ENCODE results near the gene OR4Q2.
"Not testable (repeated sequence)": the region's sequence is repeated elsewhere in the genome, so short reads cannot be mapped to it uniquely, and the experiment has no call there.

OR4Q2 gene

DNA sequence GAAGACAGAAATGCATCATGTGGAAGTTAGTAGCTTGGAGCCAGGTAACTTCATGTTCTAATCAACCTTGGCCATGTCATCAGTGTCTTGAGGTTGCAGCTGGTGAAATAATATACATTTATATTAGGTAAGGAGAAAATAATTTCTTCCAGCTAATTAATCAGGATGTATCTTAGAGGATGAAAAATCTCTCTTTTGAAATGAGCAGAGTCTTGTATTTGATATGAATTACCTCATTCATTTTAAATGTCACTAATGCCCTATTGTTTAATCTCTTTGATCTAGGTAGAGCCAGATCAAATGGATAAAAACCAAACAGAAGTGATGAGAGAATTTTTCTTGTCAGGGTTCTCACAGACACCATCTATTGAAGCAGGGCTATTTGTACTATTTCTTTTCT, at the start of gene OR4Q2:
OR4Q2 (plus strand) TSS at position 301 of the 400 bp plus-strand sequence.
- no peak for DNase-seq (ENCODE audit: low spot score)

GRCh38 chr14:19969735-19970134, 32.2 kb upstream of the OR4Q2 start:
- DNase-seq (ENCODE audit: low spot score), result not testable (repeated sequence)

GRCh38 chr14:19974844-19975243, 27.1 kb upstream of the OR4Q2 start:
- no peak for DNase-seq (ENCODE audit: low spot score)

- no peak for DNase-seq (ENCODE audit: low spot score)
Measured at GRCh38 chr14:19975291-19975690, 26.7 kb upstream of the OR4Q2 start, which contains the start of gene OR4K15. Gene OR4K15, plus strand, starts transcription at chr14:19975591. Its CDS starts 0 bp downstream, at chr14:19975591.

- no peak for DNase-seq (ENCODE audit: low spot score)
Measured at GRCh38 chr14:19993438-19993837, 8.5 kb upstream of the OR4Q2 start.

DNA sequence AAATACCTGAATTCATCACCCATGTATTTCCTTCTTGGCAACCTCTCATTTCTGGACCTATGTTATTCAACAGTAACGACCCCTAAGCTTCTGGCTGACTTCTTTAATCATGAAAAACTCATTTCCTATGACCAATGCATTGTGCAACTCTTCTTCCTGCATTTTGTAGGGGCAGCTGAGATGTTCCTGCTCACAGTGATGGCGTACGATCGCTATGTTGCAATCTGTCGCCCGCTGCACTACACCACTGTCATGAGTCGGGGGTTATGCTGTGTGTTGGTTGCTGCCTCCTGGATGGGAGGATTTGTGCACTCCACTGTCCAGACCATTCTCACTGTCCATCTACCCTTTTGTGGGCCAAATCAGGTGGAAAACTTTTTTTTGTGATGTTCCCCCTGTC, 356 bp downstream of the OR4Q2 start:
- no peak for DNase-seq (ENCODE audit: low spot score)

DNA sequence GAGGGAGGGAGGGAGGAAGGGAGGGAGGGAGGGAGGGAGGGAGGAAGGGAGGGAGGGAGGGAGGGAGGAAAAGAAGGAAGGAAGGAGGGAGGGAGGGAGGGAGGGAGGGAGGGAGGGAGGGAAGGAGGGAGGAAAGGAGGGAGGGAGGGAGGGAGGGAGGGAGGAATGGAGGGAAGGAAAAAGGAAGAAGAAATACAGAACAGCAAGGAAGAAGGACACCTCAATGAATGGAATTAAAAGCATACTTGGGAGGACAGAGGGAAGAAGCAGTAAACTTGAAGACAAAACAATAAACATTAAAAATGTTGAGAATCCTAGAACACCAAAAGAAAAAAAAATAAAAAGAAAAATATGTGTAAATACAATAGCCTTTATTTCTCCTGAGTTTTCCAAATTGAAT, 6.2 kb downstream of the OR4Q2 start:
- no peak for DNase-seq (ENCODE audit: low spot score)

DNA sequence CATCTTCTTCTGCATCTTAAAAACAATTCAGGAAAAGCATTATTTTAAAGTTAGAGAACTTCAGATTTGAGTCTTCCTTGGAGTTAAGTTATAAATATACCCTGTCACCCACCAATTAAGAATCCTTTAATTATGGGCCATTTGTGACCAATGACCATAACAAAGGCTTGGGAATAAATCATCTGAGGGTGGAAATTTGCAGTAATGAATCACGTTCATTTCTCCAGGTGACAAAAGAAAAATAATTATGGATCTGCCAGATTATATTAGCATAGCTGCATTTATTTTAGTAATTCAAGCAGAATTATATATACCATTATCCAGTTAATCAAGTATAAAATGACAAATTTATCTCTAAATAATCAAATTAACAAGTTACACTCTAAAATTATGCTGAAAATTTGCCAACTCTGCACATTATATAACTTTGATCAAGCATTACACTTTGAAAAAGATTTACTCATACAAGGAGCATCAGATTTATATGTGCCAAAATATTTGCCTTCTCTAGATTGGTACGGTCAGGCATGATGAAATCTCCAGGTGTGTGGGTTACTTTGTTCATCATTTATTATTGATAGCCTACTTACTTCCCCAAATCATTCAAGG, 17.4 kb downstream of the OR4Q2 start, which contains the start of gene OR4K14:
OR4K14 (minus strand) TSS at position 51 of the 609 bp plus-strand sequence. CDS start 4,114 bp downstream, outside the sequence.
- DNase-seq (ENCODE audit: low spot score), result no peak

GRCh38 chr14:20031058-20031457, 29.1 kb downstream of the OR4Q2 start:
- no peak for DNase-seq (ENCODE audit: low spot score)

DNA sequence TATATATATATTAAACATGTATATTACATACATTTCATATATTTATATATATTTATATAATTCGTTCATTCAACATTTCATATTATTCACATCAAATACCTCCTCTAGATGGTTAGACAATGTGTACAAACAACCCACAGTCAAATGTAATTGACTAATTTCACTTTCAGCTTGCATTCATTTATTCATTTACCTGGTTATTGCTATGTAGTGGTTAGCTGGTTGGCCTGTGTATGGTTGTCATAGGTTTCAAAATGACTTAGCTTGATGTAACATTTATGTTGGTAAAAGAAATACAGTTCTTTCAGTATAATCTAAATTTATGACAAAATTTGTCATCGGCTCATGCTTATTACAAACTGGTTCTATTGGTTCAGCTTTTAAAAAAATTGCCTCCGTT, 33.5 kb downstream of the OR4Q2 start:
- no peak for DNase-seq (ENCODE audit: low spot score)

DNA sequence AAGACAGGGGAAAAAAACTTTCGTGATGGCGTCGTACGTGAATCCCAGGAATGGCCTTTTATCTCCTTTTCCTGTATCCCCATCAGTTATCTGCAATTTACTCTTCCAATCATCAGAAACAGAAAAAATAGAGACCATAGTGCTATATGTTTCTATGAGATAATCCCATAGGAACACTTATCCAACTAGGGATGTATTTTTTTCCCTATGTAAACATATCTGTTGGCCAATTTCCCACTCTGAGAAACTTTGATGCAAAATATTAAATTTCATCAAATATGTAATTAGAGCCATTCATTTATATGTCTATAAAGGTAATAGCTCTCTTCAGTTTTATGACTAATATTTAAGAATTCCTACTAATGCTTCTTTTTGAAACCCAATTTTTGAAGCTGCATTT, 34.0 kb downstream of the OR4Q2 start, which contains the start of gene OR4K13:
OR4K13 (minus strand) TSS at position 101 of the 400 bp plus-strand sequence. CDS start 1,280 bp downstream, outside the sequence.
- no peak for DNase-seq (ENCODE audit: low spot score)

- DNase-seq (ENCODE audit: low spot score), result no peak
Measured at GRCh38 chr14:20044243-20044642, 42.3 kb downstream of the OR4Q2 start.

DNA sequence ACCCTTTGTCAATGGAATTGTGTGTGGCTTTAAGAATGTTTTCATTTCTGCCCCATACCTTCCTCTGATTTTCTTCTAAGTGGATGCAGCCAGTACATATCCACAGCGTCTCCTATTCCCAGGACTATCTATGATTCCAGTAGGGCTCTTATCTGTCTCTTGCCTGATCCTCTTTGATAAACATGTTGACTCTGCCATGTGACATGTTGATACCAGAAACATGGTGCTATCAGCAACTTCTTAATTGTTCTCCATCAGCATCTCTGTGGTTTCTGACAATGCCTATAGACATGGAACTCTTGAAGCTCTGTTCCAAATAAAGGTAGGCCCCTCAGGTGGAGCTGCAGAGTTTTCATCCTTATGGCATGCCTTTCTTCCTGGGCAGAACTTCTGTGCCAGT, 46.2 kb downstream of the OR4Q2 start:
- DNase-seq (ENCODE audit: low spot score), result no peak

Measured in Ammon's horn (tissue), 1 donor.